ENCODE data around the gene CXXC1.
"Not testable (repeated sequence)": the region's sequence is repeated elsewhere in the genome, so short reads cannot be mapped to it uniquely, and the experiment has no call there.

CXXC1 gene

DNA sequence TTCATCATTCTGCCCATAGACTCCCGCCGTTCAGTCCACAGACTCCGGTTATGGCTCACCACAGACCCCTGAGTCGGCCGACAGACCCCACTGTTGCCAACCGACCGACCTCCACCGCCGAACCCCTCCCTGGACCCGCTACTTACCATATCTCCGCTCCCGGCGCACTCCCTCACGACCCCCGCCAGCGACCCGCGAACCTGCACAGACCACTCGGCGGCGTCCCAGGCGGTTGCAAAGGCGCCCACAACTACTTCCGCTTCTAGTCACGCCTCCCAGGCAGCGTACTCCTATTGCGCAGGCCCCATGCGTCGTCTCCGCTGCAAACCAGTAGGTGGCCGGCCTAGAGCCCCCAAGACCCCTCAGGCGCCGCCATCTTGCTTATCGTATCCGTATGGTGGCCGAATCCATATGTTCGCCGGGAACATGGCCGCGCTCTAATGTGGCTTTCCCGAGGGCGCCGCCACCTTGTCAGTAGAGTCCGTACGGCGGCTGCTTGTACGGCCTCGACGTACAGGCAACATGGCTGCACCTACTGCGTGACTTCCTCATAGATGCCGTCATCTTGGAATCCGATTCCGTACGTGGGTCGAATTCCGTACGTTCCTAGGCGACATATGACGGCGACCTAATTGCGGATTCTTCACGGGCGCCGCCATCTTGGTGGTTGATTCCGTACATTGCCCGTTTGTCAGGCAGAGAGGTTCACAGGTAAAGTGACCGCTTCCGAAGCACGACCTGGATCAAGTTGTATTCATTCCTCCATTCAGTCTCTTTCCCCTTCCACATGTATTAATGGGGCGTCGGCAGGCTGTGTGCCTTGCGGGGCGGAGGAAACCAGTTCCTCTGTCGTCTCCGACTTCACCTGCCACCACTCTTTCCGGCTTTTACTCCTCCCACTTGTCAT, at the start of gene CXXC1:
Gene CXXC1 (minus strand): TSS at position 252 of the 907 bp plus-strand sequence. CDS start 103 bp downstream, at position 149.
- DNase-seq (ENCODE audit: low read depth in 1 of 2, low spot score in 1 of 2): peak; percentile 91 to 97

DNA sequence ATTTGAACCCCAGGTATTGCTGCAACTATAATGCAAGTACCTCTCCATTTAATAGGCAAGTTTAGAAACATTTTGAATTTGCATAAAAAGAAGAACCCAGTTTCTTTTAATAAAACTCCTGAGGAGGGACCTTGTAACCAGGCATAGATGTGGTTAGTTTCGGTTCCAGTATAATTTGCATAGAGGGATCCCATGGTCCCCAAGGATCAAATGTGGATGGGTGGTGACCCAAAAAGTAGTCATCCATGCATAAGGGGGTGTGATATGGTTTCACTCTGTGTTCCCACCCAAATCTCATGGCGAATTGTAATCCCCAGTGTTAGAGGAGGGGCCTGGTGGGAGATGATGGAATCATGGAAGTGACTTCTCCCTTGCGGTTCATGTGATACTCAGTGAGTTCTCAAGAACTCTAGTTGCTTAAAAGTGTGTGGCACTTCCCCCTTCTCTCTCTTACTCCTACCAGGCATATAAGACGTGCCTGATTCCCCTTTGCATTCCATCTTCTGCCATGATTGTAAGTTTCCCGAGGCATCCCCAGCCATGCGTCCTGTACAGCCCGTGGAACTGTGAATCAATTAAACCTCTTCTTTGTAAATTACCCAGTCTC, 47.2 kb upstream of the CXXC1 start:
- DNase-seq (ENCODE audit: low read depth in 1 of 2, low spot score in 1 of 2): no peak

DNA sequence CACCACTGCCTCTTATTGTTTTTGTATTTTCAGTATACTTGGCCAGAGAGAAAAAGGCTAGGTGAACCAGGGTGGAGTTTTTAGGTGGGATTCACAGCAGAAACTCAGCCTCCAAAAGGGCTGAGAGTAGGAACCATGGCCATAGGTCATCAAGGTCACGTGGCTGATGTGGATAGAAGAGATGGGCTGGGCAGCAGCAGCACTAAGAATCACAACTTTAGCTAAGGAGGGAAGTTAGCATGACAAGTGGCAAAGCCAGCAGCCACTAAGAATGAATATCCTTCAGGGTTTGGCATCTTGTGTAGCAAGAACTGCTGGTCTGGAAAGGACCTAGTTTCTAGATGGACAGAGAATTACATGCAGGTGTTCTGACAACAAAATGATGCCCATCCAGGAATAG, 44.2 kb upstream of the CXXC1 start:
- no peak for DNase-seq (ENCODE audit: low read depth in 1 of 2, low spot score in 1 of 2)

- DNase-seq (ENCODE audit: low read depth in 1 of 2, low spot score in 1 of 2): no peak
Measured at GRCh38 chr18:50330176-50330575, 42.7 kb upstream of the CXXC1 start.

- DNase-seq (ENCODE audit: low read depth in 1 of 2, low spot score in 1 of 2): no peak
Measured at GRCh38 chr18:50327983-50328382, 40.5 kb upstream of the CXXC1 start.

- no peak for DNase-seq (ENCODE audit: low read depth in 1 of 2, low spot score in 1 of 2)
Measured at GRCh38 chr18:50320719-50321118, 33.2 kb upstream of the CXXC1 start.

GRCh38 chr18:50315100-50315871, 27.8 kb upstream of the CXXC1 start:
- no peak for DNase-seq (ENCODE audit: low read depth in 1 of 2, low spot score in 1 of 2)

DNA sequence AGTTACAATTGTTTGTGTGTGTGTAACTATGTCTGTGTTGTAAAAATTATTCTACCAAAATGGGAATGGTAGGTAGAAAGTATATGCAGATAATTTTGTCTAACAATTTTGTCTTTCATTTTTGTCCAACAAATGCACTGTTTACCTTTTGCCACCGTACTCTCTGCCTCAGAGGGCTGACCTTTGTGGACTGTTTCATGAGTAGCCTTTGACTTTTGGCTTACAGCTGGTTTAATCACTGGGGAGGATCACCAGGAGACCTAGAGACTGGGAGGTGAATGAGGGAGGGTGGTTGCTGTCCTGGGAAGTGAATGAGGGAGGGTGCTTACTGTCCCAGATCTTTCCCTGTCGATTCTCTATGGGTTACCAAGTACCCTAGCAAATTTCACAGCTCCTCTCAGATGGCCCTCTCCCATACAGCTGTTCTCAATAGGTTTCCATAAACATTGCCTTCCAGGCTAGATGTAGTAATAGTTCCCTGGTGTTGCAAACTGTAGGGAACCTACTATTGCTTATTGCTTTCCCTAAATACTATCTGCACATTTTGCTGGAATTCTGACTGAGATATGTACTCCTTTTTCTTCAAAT, 26.5 kb upstream of the CXXC1 start:
- DNase-seq (ENCODE audit: low read depth in 1 of 2, low spot score in 1 of 2): no peak

DNA sequence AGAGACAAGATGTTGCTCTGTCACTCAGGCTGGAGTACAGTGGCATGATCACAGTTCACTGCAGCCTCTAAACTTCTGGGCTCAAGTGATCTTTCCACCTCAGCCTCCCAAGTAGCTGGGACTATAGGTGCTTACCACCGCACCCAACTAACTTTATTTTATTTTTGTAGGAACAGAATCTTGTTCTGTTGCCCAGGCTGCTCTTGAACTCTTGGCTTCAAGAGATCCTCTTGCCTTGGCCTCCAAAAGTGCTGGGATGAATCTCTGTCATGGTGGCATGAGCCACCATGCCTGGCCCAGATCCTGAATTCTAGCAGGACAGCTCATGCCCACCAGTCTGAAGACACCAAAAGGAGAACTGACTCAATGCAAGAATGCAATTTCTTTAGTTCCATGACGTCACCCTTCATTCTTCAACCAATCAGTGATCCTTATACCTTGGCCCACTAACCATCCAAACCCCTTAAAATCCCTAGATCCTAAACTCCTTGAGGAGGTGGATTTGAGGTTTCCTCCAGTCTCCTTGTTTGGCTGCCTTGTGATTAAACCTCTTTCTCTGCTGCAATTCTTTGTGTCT, 25.6 kb upstream of the CXXC1 start:
- DNase-seq (ENCODE audit: low read depth in 1 of 2, low spot score in 1 of 2): no peak

DNA sequence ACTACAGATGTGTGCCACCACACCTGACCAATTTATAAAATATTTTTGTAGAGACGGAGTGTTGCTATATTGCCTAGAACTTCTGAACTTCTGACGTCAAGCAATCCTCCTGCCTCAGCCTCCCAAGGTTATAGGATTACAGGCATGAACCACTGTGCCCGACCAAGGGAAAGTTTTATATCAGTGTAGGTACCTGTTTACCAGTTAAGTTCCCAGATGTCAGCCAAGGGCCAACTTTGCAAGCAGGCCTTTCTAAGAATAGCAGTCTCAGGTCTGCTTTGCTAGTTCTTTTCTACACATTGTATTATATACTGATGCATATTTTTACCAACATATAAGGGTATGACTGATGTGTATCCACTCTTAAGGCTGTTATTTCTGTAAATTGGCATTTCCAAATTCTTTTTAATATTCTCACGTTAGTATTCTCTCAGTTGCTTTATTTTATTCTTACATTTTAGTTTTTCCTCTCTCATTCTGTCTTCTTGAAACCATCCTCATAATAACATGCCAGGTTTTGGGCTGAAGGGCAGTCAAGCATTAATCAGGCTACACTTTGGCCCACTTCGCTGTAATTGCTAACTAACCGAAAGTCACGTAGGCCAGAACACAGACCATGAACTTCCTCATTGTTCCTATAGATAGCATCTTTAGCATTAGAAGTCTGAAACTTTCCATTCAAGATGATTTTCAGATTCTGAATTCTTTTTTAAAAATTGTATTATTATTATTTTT, 25.0 kb upstream of the CXXC1 start:
- no peak for DNase-seq (ENCODE audit: low read depth in 1 of 2, low spot score in 1 of 2)

DNA sequence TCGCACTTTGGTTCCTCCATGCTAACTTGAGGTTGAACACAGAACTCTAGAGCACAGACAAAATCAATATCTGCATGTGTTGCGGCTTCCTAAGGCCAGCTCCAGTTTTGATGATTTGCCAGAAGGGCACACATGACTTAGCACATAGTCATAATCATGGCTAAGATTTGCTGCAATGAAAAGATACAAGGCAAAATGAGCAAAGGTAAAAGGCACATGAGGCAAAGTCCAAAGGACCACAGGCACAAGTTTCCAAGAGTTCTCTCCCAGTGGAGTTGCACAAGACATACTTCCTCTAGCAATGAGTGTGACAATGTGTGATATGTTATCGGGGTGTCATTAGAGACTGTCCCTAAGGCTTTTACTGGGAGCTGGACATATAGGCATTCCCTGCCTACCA, 24.2 kb upstream of the CXXC1 start:
- DNase-seq (ENCODE audit: low read depth in 1 of 2, low spot score in 1 of 2): no peak

- no peak for DNase-seq (ENCODE audit: low read depth in 1 of 2, low spot score in 1 of 2)
Measured at GRCh38 chr18:50310080-50310479, 22.6 kb upstream of the CXXC1 start.

- DNase-seq (ENCODE audit: low read depth in 1 of 2, low spot score in 1 of 2): not testable (repeated sequence)
Measured at GRCh38 chr18:50308851-50309250, 21.4 kb upstream of the CXXC1 start.

- DNase-seq (ENCODE audit: low read depth in 1 of 2, low spot score in 1 of 2): peak; percentile 68 to 88
Measured at GRCh38 chr18:50307738-50308470, 20.4 kb upstream of the CXXC1 start.

DNA sequence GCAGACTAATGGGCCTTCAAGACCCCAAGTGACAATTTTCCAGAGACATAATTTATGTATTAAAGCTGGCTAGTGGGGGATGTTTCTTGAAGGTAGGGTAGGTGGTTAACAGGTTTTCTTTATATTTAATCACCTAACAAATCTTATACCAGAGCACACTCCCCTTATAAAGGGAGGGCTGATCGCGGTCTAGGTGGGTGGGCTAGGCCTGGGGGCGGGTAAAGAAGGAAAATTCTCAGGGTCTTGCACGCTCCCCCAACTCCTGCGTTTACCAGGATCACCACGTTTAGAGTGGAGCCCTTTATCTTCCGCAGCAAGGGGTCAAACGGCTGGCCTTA, 19.9 kb upstream of the CXXC1 start:
- no peak for DNase-seq (ENCODE audit: low read depth in 1 of 2, low spot score in 1 of 2)

- DNase-seq (ENCODE audit: low read depth in 1 of 2, low spot score in 1 of 2): no peak
Measured at GRCh38 chr18:50306944-50307343, 19.5 kb upstream of the CXXC1 start.

GRCh38 chr18:50301074-50301473, 13.6 kb upstream of the CXXC1 start:
- DNase-seq (ENCODE audit: low read depth in 1 of 2, low spot score in 1 of 2): no peak

- DNase-seq (ENCODE audit: low read depth in 1 of 2, low spot score in 1 of 2): no peak
Measured at GRCh38 chr18:50299626-50300388, 12.3 kb upstream of the CXXC1 start.
